AML-193 (cell line): Measurements from ENCODE around the gene MAVS.
"Not testable (repeated sequence)": the region's sequence is repeated elsewhere in the genome, so short reads cannot be mapped to it uniquely, and the experiment has no call there.

Experiments
- DNase-seq, 2 experiments: peaks; one replicate each; lab custom pipeline; 2025; lab: John Stamatoyannopoulos, UW

Gene MAVS

DNA sequence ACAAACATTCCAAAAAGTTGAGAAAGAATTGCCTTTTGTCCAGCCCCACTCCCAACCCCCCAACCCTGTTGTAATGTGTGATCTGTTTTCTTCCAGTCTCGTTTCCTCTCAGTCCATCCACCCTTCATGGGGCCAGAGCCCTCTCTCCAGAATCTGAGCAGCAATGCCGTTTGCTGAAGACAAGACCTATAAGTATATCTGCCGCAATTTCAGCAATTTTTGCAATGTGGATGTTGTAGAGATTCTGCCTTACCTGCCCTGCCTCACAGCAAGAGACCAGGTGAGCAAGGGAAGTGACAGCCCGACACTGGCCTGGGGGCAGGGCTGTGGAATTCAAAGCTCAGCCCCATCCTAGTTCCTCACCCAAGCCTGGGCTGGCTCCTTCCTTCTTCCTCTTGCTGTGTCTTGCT, 7.8 kb downstream of the MAVS start:
- no peak for DNase-seq

DNA sequence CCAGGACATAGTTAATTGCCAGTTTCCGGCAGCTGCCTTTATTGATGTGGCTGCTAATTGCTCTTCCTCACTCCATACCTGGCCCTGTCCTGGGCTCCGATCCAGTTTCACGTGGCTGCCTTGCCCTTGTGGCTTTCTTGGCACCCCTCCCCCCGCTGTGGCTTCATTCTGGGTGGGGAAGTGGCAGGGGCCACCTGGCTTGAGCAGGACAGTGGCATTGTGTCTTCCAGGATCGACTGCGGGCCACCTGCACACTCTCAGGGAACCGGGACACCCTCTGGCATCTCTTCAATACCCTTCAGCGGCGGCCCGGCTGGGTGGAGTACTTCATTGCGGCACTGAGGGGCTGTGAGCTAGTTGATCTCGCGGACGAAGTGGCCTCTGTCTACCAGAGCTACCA, 10.8 kb downstream of the MAVS start:
- DNase-seq = no peak

DNA sequence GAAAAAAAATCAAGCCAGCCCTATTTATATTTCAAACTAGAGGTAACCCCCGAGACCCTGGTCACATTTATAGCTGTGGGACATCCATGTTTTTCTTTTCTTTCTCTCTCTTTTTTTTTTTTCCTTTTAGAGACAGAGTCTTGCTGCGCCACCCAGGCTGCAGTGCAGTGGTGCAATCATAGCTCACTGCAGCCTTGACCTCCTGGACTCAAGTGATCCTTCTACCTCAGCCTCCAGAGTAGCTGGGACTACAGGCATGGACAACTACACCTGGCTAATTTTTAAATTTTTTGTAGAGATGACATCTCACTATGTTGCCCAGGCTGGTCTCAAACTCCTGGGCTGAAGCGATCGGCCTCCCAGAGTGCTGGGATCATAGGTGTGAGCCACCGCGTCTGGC, 12.1 kb downstream of the MAVS start:
- no peak for DNase-seq

DNA sequence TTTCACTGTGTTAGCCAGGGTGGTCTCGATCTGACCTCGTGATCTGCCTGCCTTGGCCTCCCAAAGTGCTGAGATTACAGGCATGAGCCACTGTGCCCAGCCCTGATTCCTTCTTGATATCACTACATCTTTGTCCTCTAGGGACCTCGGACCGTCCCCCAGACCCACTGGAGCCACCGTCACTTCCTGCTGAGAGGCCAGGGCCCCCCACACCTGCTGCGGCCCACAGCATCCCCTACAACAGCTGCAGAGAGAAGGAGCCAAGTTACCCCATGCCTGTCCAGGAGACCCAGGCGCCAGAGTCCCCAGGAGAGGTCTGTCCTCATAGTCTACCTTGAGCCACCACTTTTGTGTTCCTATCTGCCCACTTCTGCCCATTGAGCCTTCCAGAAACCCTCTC, 14.6 kb downstream of the MAVS start:
- no peak for DNase-seq

DNA sequence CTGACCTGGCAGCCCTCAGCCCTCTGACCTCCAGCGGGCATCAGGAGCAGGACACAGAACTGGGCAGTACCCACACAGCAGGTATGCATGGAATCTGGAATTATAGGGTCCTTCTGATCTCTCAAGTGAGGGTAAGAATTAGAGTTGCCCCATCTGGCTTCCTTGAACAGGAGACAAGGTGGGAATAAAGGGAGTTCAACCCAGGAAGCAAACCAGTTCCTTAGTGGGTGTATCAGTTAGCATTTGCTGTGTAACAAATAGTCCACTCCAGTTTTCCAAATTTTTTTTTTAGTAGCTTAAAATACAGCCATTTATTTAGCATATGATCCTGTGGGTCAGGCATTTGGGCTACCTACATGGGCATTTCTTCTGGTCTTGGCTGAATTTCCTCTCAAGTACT, 15.7 kb downstream of the MAVS start:
- no peak for DNase-seq

DNA sequence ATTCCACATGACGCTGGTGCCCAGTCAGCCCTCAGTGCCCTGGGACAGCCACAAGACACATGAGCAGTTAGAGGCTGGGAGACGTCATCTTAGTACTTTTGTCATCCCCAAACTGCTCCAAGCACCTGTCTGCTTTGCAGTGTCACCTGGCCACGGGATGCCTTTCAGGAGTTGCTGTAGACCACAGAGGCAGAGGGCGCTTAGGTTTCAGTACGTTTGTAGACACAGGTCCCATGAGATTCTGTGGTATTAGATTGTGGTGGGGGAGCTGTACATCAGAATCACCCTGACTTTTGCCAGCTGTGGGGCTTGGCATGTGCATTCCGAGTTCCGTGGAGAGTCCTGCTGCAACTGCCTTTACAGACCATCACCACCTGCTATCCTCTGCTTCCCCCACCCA, 16.7 kb downstream of the MAVS start:
- DNase-seq = no peak

DNA sequence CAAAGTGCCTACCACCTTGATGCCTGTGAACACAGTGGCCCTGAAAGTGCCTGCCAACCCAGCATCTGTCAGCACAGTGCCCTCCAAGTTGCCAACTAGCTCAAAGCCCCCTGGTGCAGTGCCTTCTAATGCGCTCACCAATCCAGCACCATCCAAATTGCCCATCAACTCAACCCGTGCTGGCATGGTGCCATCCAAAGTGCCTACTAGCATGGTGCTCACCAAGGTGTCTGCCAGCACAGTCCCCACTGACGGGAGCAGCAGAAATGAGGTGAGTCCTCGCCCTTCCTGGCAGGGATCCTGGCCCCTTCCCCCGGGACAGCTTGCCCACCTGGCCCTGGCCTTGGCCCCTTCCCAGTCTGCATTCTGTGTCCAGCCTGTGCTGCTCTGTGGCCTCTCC, 17.9 kb downstream of the MAVS start:
- no peak for DNase-seq

DNA sequence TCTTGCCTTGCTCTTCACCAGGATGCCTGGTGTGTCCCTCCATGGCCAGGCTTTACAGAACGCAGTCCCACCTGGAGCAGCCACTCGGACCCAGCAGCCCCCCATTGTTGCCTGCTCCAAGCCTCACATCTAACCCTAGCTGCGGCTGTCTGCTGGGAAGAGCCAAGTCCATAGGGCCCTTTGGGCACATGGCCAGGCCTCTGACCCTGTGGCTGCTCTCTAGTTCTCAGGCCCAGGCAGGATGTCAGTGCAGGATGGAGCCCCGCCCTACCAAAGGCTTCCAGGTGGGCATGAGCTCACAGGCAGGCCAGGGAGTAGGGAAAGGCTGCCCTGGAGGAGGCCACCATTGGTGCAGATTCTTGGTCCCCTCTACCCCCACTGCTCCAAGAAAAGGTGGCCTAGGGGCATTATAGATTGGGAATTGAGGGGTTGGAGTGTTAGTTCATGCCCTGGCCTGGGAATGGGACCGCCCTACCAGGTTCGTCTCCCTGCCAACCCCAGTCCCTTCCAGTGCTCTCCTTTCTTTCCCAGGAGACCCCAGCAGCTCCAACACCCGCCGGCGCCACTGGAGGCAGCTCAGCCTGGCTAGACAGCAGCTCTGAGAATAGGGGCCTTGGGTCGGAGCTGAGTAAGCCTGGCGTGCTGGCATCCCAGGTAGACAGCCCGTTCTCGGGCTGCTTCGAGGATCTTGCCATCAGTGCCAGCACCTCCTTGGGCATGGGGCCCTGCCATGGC, 18.7 kb downstream of the MAVS start:
- DNase-seq = no peak

DNA sequence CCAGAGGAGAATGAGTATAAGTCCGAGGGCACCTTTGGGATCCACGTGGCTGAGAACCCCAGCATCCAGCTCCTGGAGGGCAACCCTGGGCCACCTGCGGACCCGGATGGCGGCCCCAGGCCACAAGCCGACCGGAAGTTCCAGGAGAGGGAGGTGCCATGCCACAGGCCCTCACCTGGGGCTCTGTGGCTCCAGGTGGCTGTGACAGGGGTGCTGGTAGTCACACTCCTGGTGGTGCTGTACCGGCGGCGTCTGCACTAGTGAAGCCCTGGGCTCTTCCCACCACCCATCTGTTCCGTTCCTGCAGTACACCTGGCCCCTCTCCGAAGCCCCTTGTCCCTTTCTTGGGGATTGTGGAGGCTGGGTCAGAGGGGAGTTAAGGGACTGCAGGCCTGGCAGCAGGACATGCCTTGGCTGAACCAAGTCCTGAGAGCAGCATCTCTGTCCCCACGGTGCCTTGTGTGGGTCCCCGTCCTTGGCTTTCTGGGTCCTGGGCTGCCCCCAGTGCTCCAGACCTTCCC, 19.3 kb downstream of the MAVS start:
- no peak for DNase-seq

DNA sequence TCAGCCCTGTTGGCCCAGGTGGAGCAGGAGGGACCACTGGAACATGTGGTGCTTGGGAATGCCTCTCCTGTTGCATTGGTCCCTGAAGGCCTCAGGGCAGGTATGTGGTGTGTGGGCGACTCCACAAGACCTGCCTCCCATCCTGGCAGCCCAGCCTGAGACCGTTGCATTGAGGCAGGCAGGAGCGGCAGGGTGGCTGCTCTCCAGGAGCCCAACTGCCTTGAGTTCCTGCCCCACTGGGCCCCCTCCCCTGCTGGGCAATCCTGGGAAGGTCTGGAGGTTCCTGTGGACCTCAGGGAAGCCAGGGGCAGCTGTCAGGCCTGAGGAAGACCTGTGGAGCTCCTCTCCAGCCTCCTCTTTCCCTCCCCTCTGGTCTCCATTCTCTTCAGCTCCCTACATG, 19.8 kb downstream of the MAVS start:
- DNase-seq = no peak

DNA sequence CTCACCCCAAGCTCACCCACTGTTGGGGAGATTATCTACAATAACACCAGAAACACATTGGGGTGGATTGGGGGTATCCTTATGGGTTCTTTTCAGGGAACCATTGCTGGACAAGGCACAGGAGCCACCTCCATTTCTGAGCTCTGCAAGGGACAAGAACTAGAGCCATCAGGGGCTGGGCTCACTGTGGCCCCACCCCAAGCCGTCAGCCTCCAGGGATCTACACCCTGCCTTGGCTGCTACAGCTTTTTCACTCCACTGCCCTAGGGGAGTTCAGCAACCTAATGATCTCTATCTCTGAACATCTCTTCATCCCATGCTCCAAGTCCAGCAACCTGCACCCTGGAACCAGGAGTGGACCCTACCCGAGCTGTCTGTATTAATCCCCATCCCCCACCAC, 21.2 kb downstream of the MAVS start:
- no peak for DNase-seq

DNA sequence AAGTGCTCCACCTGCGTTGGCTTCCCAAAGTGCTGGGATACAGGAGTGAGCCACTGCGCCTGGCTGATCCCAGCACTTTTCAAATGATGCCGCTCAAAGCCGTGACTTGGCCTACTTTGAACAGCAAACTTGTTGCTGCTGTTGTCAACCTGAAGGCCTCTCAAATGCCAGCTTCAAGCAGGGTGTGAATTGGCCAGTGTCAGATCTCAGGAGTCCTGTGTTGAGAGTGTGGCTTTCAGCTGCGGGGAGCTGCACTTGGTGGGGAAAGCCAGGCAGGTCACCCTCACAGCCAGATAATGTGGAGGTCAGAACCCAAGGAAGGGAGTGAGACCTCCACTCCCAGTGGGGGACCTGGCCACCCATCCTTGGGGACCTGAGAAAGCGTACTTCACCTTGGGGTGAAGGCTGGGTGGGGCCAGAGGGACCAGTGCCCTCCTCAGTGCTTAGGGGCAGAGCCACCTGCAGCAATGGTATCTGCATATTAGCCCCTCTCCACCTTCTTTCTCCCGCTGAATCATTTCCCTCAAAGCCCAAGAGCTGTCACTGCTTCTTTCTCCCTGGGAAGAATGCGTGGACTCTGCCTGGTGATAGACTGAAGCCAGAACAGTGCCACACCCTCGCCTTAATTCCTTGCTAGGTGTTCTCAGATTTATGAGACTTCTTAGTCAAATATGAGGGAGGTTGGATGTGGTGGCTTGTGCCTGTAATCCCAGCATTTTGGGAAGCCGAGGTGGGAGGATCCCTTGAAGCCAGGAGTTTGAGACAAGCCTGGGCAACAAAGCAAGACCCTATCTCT, 23.4 kb downstream of the MAVS start:
- DNase-seq = no peak

DNA sequence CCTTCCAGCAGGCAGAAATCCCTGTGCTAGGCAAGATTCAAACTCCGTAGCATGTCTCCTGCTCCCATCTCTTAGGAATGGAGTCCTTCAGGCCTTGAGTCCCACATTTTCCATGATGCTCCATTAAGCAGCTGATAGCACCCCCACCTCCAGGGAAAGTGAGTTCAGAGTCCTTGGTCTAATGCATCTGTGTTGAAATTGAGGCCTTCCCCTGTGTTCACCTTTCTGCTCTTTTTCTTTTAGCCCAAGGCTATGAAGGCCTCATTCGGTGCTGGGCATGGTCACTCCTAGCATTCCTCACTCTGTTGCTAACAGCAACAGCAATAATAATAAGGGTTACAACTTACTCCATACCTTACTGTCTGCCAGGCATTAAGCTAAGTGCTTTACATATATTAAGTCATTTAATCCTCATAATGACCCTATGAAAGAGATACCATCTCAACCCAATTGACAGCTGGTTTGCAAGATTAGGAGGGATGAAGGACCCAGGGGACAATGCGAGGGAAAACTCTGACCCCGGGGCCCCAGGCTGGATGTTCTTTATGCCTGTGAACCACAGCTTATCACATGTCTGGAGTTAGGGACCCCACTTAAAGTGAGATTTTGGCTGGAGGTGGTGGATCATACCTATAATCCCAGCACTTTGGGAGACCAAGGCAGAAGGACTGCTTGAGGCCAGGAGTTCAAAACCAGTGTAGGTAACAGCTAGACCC, 25.1 kb downstream of the MAVS start:
- no peak for DNase-seq

DNA sequence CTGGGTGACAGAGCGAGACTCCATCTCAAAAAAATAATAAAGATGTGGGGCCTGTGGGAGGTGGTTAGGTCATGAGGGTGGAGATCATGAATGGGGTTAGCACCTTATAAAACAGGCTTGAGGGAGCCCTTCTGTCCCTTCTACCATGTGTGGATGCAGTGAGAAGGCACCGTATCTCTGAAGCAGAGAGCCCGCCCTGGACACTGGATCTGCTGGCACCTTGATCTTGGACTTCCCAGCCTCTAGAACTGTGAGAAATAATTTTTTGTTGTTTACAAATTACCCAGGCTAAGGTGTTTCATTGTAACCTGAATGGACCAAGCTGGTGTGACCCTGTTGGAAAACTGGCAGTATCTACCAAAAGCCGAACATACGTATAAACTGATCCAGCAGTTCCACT, 26.9 kb downstream of the MAVS start:
- no peak for DNase-seq

DNA sequence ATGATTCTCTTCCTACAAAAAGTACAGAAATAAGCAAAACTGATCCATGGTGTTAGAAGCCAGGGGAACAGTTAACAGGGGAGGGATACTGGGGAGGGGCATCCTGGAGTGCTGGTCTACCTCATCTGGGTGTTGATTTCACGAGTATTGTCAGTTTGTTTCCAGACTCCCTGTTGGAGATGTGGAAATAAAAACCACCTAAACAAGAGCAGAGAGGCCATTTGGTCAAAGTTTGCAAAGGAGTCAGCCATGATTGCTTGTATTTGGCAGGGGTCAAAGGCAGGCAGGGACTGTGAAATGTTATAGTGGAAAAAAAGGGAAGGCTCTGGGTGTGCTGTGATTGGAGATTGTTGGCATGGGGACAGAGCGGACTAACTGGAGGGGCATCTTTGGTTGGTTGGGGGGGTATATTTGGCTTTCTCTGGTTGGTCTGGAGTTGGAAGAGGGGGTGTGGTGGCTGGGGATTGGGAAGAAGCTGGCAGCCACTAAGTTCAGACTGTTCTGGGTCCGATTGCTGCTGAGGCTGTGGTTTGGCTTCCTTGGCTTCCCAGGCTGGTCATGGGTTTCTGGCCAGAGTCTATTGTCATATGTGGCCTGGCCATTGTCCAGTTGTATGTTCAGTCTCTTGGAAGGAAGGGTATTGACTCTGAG, 27.7 kb downstream of the MAVS start:
- DNase-seq = no peak

DNA sequence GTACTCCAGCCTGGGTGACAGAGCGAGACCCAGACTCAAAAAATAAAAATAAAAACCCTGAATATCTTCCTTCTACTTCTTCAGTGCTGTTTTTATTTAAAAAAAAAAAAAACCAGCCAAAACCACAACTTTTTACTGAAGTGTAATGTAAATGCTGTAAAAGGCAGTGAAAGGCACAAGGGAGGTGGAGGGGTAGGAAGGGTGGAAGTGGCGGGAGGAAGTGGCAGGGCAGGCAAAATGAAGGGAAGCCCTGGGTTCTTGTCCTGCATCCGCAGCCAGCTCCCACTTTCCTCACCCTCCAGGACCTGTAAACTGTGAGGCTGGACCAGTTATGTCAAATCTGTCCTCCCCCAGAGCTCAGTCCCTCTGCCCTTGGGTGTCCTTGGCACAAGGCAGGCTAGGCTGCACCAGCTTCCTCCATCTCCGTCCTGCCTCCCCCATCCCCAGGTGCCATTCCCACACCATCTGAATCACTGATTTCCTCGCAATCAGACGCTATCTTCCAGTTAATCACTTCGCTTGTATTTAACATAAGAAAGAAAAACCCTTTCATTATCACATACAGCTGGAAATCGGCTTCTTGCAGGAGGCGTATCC, 28.8 kb downstream of the MAVS start:
- DNase-seq = no peak

DNA sequence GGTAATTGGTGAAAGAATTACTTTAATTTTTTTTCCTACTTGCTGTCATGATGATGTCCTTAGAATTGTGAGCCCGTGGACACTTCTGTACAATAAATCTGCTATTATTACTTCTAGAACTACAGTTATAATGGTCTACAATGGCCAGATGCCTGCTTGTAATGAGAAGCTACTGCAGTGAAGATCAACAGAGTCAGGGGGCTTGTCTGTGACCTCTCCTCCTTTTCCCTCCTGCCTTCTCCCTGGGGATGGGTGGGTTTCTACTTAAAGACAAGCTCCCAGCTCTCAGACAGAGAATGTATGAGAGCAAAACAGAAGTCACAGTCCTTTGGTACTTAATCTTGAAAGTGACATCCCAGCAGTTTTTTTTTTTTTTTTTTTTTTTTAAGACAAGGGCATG, 29.4 kb downstream of the MAVS start:
- no peak for DNase-seq

DNA sequence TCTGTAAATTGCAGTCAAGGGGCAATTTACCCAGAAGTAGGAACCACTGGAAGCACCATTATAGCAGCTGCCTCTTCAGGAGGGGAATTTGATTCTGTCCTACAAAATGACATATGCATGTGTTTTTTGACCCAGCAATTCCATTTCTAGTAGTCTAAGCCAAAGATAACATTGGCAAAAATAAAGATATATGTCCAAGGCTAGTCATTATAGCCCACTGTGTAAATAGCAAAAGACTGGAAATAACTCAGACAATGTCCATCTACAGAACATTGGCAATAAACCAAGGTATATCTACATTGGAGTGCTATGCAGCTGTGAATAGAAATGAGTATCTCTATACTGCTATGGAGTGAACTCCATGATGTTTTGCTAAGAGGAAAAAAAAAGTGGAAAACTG, 30.0 kb downstream of the MAVS start:
- DNase-seq = no peak

DNA sequence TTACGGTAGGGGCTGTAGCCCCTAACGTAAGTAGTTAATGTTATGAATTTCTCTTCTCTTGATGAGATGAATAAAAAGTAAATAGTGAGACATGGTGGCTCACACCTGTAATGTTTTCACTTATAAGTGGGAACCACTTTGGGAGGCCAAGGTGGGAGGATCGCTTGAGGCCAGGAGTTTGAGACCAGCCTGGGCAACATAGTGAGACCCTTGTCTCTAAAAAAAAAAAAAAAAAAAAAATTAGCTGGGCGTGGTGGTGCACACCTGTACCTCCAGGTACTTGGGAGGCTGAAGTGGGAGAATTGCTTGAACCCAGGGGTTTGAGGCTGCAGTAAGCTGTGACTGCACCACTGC, 32.3 kb downstream of the MAVS start:
- not testable (repeated sequence) for DNase-seq

DNA sequence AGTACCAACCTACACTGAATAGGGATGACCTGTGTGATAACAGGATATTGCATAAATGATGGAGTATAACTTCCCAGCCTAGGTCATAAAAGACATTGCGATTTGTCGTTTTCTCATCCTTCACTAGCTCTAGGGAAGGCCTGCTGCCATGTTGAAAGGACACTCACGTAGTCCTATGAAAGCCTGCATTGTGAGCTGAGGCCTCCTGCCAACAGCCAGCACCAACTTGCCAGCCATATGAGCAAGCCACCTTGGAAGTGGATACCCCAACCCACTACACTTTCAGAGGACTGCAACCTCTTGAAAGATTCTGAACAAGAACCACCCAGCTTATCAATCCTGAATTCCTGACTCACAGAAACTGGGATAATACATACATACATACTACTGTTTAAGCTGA, 39.1 kb downstream of the MAVS start:
- DNase-seq = no peak

DNA sequence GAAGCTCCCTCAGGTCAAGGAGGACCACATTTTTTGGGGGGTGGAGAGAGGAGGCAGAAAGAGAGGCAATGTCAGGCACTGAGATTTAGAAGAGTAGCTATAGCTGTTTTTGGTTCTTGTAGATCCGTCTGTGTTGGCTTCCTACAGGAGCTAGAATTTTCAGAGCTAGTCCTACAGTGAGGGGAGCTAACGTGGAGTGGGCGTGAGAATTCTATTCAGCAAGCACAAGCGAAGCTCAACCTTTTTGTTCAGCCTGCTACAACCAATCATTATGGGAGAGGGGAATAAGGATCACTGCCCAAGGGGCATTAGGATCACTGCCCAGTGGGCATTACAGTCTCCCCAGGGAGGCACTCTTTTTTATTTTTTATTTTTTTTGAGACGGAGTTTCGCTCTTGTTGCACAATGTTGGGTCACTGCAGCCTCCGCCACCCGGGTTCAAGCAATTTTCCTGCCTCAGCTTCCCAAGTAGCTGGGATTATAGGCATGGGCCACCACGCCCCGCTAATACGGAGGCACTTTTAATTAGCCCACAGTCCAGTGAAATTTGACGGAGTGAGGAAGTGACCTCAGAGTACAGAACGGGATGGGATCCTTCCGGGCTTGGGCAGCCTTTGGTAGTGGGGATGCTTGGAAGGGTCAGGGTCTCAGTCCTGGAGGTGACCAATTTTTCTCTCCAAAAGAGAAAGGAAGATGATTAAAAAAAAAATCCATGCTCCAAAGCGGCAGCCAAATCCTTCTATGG, 41.4 kb downstream of the MAVS start:
- peak in 1 of 2 experiments; percentile 28 for DNase-seq
